Fibroblast of the aortic adventitia (primary cell): ENCODE results near the gene SEC31B. TPM values are rescaled to one million over a fixed set of nuclear protein-coding genes. Genes with fewer than 3 reads are reported as not detected.

Source experiments
- DNase-seq: peaks from one replicate; pipeline ENCODE4 v3.0.0-alpha.2; 2010; ENCODE audit warnings: low read depth
- H3K4me3 ChIP-seq: 2 replicates; pipeline ENCODE4 v1.5.1; 2011; ENCODE audit warnings: low read depth, mild to moderate bottlenecking, control low read depth, low read length, moderate library complexity
- CTCF ChIP-seq: IDR thresholded peaks from 2 replicates; pipeline ENCODE4 v1.5.1; 2011; ENCODE audit warnings: mild to moderate bottlenecking, low read length, control low read depth, inconsistent platforms; ENCODE audit not compliant: insufficient read depth
- total RNA-seq: library from RNA; depleted of rRNA; stranded (reverse); fragments of >200 nt; gene quantifications from 2 replicates; pipeline ENCODE4 v1.2.3, GENCODE V29; 2012; ENCODE audit warnings: low replicate concordance

SEC31B gene
- total RNA-seq, 1 donor: 3.3 TPM

- no peak overlapping the region for H3K4me3 ChIP-seq
- TF ChIP-seq CTCF: no peak
- no peak for DNase-seq
These were observed 31.5 kb upstream of the SEC31B start for GRCh38 chr10:100551196-100551595.

- TF ChIP-seq CTCF: no peak
- DNase-seq: no peak
- H3K4me3 ChIP-seq: no peak overlapping the region
These were observed 25.3 kb upstream of the SEC31B start for GRCh38 chr10:100544950-100545349.

GRCh38 chr10:100537475-100537874 lies 17.8 kb upstream of the SEC31B start:
- no peak for DNase-seq
- H3K4me3 ChIP-seq: no peak overlapping the region
- TF ChIP-seq CTCF: no peak

- peak; percentile 97 for DNase-seq
- H3K4me3 ChIP-seq: peak within 1 kb of the TSS; percentile 93
- peak; percentile 98 for TF ChIP-seq CTCF
These were observed 16.2 kb upstream of the SEC31B start, which contains the start of gene HIF1AN for GRCh38 chr10:100535715-100536353. HIF1AN (plus strand) TSS chr10:100535943; CDS start chr10:100535959, 16 bp downstream.

- TF ChIP-seq CTCF: no peak
- no peak for DNase-seq
- H3K4me3 ChIP-seq: peak overlapping the region; percentile 60
These were observed 15.7 kb upstream of the SEC31B start for GRCh38 chr10:100535338-100535714.

- no peak overlapping the region for H3K4me3 ChIP-seq
- TF ChIP-seq CTCF: no peak
- DNase-seq: no peak
These were observed 15.1 kb upstream of the SEC31B start for GRCh38 chr10:100534726-100535125.

GRCh38 chr10:100531761-100532160 lies 12.1 kb upstream of the SEC31B start:
- H3K4me3 ChIP-seq: no peak overlapping the region
- TF ChIP-seq CTCF: no peak
- no peak for DNase-seq
